GM23248 (cell line): ENCODE measurements around the gene STK33.

Experiments
- EZH2 ChIP-seq: fragments of 200-600 bp; sonication (generic); IDR thresholded peaks from 2 replicates; pipeline ENCODE4 v1.6.1; 2018; ENCODE audit warnings: antibody characterized with exemption, mild to moderate bottlenecking; ENCODE audit not compliant: insufficient read depth, poor library complexity, severe bottlenecking
- EZH2phosphoT487 ChIP-seq: fragments of 200-600 bp; sonication (generic); IDR thresholded peaks from 2 replicates; pipeline ENCODE4 v1.6.1; 2018; ENCODE audit warnings: antibody characterized with exemption, moderate library complexity, mild to moderate bottlenecking, low read depth; ENCODE audit not compliant: insufficient read depth

DNA sequence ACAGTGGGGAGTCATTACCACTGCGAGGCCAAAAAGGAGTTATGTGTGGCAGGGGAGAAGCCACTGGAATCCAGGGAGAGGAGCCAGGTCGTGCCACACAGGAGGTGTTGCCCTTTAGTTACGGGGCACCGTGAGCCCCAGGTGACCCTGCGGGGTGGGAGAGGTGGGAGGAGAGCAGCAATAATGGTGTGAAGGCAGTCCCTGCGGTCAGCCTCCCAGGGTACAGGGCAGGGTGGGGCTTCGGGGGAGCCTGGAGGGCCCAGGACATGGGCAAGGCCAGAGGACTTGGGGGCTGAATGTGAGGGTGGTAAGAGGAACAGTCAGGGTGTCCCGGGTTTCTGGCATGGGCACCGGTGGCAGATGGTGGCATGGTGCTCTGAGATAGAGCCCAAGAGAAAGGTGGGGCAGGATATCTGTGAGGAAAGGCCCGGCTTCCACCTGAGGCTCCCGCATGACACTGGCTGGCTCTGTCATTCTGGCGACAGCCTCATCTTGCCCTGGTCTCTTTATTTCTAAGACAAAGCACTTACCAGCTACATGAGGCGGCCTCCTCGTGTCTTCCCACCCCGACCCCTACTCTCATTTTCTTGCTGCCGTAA lies 247.8 kb downstream of the STK33 start:
- no peak for TF ChIP-seq EZH2
- TF ChIP-seq EZH2phosphoT487, result no peak
